Measurements from ENCODE around the gene ICAM1.

Gene ICAM1

DNA sequence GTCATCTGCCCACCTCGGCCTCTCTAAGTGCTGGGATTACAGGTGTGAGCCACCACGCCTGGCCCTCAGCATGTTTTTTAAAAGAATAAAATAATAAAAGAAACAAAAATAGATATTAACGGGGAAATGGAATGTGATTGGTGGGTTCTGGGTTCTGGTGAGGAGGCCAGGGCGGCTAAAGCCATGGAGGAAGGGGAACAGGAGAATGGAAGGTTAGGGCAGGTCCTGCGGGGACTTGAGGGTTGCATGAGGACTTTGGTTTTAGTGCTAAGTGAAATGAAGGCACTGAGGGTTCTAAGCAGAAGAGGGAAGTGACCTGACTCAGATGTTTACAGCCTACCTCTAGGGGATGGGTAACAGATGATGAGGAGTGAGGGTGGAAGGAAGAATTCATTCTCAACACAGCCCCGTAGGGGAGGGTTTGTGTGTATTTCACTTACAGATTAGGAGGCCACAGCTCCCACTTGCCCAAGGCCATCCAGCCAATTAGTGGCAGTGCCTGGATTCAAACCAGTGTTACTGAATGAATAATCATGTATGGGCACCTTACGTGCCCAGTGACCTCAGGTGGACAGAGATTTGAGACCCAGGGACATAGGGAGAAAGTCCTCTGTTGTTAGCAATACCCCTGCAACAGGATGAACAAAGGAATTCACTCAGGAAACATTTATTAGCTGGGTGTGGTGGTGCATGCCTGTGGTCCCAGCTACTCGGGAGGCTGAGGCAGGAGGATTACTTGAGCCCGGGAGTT, 25.6 kb upstream of the ICAM1 start:
- no peaks in the 10 kb centered on the region for H3K36me3 ChIP-seq (ENCODE audit: insufficient read depth, low read depth, low read length)

DNA sequence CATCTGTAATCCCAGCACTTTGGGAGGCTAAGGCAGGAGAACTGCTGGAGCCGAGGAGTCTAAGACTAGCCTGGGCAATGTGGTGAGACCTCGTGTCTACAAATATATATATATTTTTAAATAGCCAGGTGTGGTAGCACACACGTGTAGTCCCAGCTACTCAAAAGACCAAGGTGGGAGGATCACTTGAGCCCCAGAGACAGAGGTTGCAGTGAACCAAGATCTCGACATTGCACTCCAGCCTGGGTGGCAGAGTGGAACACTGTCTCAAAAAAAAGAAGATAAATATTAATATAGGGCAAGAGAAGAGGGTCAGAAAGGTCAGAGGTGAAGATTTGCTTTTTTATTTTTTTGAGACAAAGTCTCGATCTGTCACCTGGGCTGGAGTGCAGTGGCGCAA, 24.4 kb upstream of the ICAM1 start:
- no peaks in the 10 kb centered on the region for H3K27me3 ChIP-seq (ENCODE audit: insufficient read depth, low read length)
- no peak overlapping the region for H3K4me3 ChIP-seq (ENCODE audit: low read length)
- H3K4me1 ChIP-seq (ENCODE audit: insufficient read depth, low read length): no peaks in the 10 kb centered on the region
- H3K36me3 ChIP-seq (ENCODE audit: insufficient read depth, low read depth, low read length): no peaks in the 10 kb centered on the region
- no peak overlapping the region for H3K9ac ChIP-seq (ENCODE audit: low read depth, low read length)
- no peak overlapping the region for H3K27ac ChIP-seq (ENCODE audit: low read length)
- no peaks in the 10 kb centered on the region for H3K9me3 ChIP-seq (ENCODE audit: insufficient read depth, low read depth, low read length)

More for the DNA sequence above, 25.6 kb upstream of the ICAM1 start:
- Histone ChIP-seq H3K9ac (ENCODE audit: low read depth, low read length) (no peak overlapping the region), H3K9me3 (ENCODE audit: insufficient read depth, low read depth, low read length) (no peaks in the 10 kb centered on the region), H3K27ac (ENCODE audit: low read length) (no peak overlapping the region), H3K4me3 (ENCODE audit: low read length) (no peak overlapping the region), H3K4me1 (ENCODE audit: insufficient read depth, low read length) (no peaks in the 10 kb centered on the region), H3K27me3 (ENCODE audit: insufficient read depth, low read length) (no peaks in the 10 kb centered on the region)

DNA sequence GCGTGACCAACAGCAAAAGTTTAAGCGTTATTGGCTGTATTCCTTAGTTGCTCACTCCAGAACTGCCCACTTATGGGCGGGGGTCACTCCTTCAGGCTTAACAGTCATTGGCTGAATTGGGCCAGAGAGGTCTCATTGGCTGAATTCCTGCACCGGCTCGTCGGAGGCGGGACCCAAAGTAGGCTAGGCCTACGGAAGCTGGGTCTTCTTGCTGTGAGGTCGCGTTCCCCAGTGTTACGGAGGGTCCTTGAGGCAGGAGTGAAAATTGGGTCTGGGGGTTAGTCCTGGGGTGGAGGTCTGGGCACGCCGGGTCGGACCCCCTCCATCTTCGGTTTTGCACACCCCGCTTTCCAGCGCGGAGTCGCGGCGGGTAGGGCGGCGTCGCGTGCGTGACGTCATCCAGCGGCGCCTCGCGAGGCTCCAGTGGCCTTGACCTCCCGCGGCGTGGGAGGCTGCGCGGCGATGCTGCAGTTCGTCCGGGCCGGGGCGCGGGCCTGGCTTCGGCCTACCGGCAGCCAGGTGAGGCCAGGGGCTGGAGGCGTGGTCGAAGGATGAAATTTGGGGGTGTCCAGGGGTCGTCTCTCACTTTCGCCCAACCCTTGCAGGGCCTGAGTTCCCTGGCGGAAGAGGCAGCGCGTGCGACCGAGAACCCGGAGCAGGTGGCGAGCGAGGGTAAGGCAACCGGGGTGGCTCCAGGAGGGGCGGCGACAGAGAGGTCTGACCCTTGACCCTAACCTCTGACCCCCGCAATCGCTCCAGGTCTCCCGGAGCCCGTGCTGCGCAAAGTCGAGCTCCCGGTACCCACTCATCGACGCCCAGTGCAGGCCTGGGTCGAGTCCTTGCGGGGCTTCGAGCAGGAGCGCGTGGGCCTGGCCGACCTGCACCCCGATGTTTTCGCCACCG, 18.9 kb upstream of the ICAM1 start, which contains the start of gene MRPL4:
Gene MRPL4 (plus strand): TSS at position 423 of the 903 bp plus-strand sequence. CDS start 40 bp downstream, at position 463.
- H3K4me3 ChIP-seq (ENCODE audit: low read length): peak within 1 kb of the TSS; percentile 100
- no peaks in the 10 kb centered on the region; the same call in 1 of the 2 replicates for H3K4me1 ChIP-seq (ENCODE audit: insufficient read depth, low read length)
- H3K9ac ChIP-seq (ENCODE audit: low read depth, low read length): peak within 1 kb of the TSS; percentile 96
- H3K27ac ChIP-seq (ENCODE audit: low read length): peak within 1 kb of the TSS; percentile 78
- H3K36me3 ChIP-seq (ENCODE audit: insufficient read depth, low read depth, low read length): peaks cover 27% of the 10 kb centered on the region
- H3K27me3 ChIP-seq (ENCODE audit: insufficient read depth, low read length): no peaks in the 10 kb centered on the region
- H3K9me3 ChIP-seq (ENCODE audit: insufficient read depth, low read depth, low read length): no peaks in the 10 kb centered on the region

DNA sequence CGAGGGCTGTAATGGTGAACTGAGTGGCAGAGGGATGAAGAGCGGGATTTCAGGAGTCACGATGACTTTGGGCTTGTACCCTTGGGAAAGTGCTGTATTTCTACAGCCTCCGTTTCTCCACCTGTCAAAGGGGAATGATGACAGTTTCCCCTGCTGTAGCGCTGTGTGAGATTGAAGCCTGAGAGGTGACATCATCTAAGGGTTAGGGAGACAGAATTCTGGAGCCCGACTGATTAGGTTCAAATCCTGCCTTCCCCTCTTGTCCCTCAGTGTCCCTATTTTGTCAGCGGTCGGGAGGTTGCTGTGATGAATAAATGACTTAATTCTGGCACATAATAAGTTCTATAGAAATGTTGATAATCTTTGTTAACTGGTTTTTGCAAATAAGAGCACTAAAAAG, 18.2 kb upstream of the ICAM1 start:
- Histone ChIP-seq H3K9ac (ENCODE audit: low read depth, low read length) (peak overlapping the region; percentile 96; the same call in 1 of the 2 replicates), H3K27ac (ENCODE audit: low read length) (peak overlapping the region; percentile 78), H3K27me3 (ENCODE audit: insufficient read depth, low read length) (no peaks in the 10 kb centered on the region), H3K9me3 (ENCODE audit: insufficient read depth, low read depth, low read length) (no peaks in the 10 kb centered on the region), H3K36me3 (ENCODE audit: insufficient read depth, low read depth, low read length) (peaks cover 34% of the 10 kb centered on the region), H3K4me1 (ENCODE audit: insufficient read depth, low read length) (no peaks in the 10 kb centered on the region; the same call in 1 of the 2 replicates), H3K4me3 (ENCODE audit: low read length) (peak overlapping the region; percentile 100)

DNA sequence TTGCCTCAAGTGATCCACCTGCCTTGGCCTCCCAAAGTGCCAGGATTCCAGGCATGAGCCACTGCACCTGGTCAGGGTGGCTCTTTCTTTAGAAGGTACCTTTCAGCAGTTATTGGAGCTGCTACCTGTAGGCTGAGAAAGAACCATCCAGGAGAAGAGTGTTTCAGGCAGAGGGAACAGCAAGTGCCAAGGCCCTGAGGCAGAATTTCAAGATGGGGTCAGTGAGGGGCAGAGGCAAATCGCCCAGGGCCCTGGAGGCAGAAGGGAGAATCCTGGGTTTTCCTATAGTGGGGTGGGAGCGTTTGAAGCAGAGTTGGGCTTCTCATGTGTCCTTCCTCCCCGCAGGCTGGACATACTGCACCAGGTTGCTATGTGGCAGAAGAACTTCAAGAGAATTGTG, 16.7 kb upstream of the ICAM1 start:
- H3K4me1 ChIP-seq (ENCODE audit: insufficient read depth, low read length): no peaks in the 10 kb centered on the region; the same call in 1 of the 2 replicates
- no peak overlapping the region for H3K9ac ChIP-seq (ENCODE audit: low read depth, low read length)
- no peaks in the 10 kb centered on the region for H3K9me3 ChIP-seq (ENCODE audit: insufficient read depth, low read depth, low read length)
- peaks cover 45% of the 10 kb centered on the region for H3K36me3 ChIP-seq (ENCODE audit: insufficient read depth, low read depth, low read length)
- no peaks in the 10 kb centered on the region for H3K27me3 ChIP-seq (ENCODE audit: insufficient read depth, low read length)
- H3K27ac ChIP-seq (ENCODE audit: low read length): no peak overlapping the region
- no peak overlapping the region for H3K4me3 ChIP-seq (ENCODE audit: low read length)

DNA sequence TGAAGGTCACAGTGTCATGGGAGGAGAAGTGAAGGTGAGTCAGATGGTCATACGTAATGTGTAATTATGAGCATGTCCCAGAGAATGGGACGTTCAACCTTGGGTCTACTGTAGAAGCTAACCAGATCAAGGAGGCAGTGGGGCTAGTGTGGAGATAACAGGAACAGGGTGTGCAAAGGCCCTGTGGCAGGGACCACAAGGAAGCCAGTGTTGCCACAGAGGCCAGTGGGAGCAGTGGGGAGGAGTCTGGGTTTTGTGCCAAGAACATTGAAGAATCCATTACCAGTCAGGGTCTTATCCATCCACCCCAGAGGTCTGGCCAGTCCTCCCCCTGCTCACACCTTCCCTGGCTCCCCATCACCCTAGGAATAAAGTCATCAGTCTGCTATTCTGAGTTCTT, 15.6 kb upstream of the ICAM1 start:
- no peaks in the 10 kb centered on the region for H3K27me3 ChIP-seq (ENCODE audit: insufficient read depth, low read length)
- H3K27ac ChIP-seq (ENCODE audit: low read length): no peak overlapping the region
- H3K36me3 ChIP-seq (ENCODE audit: insufficient read depth, low read depth, low read length): peaks cover 45% of the 10 kb centered on the region
- H3K4me3 ChIP-seq (ENCODE audit: low read length): no peak overlapping the region
- no peak overlapping the region for H3K9ac ChIP-seq (ENCODE audit: low read depth, low read length)
- no peaks in the 10 kb centered on the region for H3K9me3 ChIP-seq (ENCODE audit: insufficient read depth, low read depth, low read length)
- no peaks in the 10 kb centered on the region; the same call in 1 of the 2 replicates for H3K4me1 ChIP-seq (ENCODE audit: insufficient read depth, low read length)

DNA sequence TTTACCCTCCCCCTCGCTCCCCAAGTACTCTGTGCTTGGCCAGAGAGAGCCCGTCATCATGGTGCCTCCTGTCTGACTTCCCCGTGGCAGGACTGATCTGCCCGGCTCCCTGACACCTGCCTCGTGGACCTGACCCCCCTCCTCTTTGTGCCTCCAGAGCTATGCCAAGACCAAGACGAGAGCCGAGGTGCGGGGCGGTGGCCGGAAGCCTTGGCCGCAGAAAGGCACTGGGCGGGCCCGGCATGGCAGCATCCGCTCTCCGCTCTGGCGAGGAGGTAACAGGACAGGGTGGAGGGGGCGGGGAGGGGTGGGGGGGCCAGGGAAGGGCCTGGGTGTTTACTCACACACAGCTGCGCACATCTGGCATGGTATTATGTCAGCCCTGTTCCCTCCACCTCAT, 14.4 kb upstream of the ICAM1 start:
- Histone ChIP-seq H3K9me3 (ENCODE audit: insufficient read depth, low read depth, low read length) (no peaks in the 10 kb centered on the region), H3K36me3 (ENCODE audit: insufficient read depth, low read depth, low read length) (peaks cover 45% of the 10 kb centered on the region), H3K4me3 (ENCODE audit: low read length) (no peak overlapping the region), H3K4me1 (ENCODE audit: insufficient read depth, low read length) (no peaks in the 10 kb centered on the region; the same call in 1 of the 2 replicates), H3K27ac (ENCODE audit: low read length) (no peak overlapping the region), H3K27me3 (ENCODE audit: insufficient read depth, low read length) (no peaks in the 10 kb centered on the region), H3K9ac (ENCODE audit: low read depth, low read length) (no peak overlapping the region)

DNA sequence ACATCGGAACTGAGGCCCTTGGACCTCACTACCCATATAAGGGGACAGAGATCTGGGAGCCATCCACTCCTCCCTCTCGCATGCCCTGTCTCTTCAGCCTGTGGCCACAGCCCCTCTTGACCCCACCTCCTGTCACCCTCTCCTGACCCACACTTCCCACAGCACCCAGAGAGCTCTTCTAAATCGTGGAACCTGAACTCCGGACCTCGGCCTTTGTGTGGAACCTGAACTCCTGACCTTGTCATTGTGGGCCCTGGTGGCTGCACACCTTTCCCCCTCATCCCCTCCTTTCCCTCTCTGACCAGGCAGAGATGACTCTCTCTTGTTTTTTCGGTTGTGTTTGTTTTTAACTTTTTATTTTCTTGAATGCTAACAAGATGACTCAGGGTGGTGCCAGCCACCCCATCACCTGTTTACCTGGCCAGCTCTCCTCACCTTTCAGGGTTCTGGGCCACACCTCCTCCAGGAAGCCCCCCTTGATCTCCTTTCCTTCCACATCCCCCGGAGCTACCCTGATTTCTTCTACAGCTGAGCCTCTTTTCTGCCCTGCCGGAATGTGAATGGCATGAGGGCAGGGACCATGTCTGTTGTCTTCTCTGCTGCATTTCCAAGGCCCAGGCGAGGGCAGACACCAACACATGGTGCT, 13.8 kb upstream of the ICAM1 start:
- no peaks in the 10 kb centered on the region for H3K9me3 ChIP-seq (ENCODE audit: insufficient read depth, low read depth, low read length)
- H3K9ac ChIP-seq (ENCODE audit: low read depth, low read length): no peak overlapping the region
- H3K27me3 ChIP-seq (ENCODE audit: insufficient read depth, low read length): no peaks in the 10 kb centered on the region
- H3K27ac ChIP-seq (ENCODE audit: low read length): no peak overlapping the region
- peaks cover 45% of the 10 kb centered on the region for H3K36me3 ChIP-seq (ENCODE audit: insufficient read depth, low read depth, low read length)
- H3K4me3 ChIP-seq (ENCODE audit: low read length): no peak overlapping the region
- no peaks in the 10 kb centered on the region; the same call in 1 of the 2 replicates for H3K4me1 ChIP-seq (ENCODE audit: insufficient read depth, low read length)

DNA sequence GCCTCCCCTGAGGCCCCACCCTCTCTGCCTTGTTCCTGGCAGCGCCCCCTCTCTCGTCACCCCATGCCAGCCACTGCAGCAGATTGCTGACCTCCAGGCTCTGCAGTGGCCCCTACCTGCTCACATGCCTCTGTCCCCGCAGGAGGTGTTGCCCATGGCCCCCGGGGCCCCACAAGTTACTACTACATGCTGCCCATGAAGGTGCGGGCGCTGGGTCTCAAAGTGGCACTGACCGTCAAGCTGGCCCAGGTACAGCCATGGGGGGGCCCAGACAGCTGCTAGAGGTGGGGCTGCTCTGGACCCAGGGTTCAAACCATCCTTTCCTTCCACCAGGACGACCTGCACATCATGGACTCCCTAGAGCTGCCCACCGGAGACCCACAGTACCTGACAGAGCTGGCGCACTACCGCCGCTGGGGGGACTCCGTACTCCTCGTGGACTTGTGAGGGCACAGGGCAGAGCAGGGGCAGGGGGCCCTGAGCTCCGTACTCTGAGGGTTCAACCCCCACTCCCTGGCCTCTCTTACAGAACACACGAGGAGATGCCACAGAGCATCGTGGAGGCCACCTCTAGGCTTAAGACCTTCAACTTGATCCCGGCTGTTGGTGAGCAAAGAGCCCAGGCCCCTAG, 12.7 kb upstream of the ICAM1 start:
- H3K27ac ChIP-seq (ENCODE audit: low read length): no peak overlapping the region
- no peaks in the 10 kb centered on the region for H3K4me1 ChIP-seq (ENCODE audit: insufficient read depth, low read length)
- H3K9ac ChIP-seq (ENCODE audit: low read depth, low read length): no peak overlapping the region
- no peaks in the 10 kb centered on the region for H3K27me3 ChIP-seq (ENCODE audit: insufficient read depth, low read length)
- peaks cover 45% of the 10 kb centered on the region for H3K36me3 ChIP-seq (ENCODE audit: insufficient read depth, low read depth, low read length)
- H3K4me3 ChIP-seq (ENCODE audit: low read length): no peak overlapping the region
- no peaks in the 10 kb centered on the region for H3K9me3 ChIP-seq (ENCODE audit: insufficient read depth, low read depth, low read length)

DNA sequence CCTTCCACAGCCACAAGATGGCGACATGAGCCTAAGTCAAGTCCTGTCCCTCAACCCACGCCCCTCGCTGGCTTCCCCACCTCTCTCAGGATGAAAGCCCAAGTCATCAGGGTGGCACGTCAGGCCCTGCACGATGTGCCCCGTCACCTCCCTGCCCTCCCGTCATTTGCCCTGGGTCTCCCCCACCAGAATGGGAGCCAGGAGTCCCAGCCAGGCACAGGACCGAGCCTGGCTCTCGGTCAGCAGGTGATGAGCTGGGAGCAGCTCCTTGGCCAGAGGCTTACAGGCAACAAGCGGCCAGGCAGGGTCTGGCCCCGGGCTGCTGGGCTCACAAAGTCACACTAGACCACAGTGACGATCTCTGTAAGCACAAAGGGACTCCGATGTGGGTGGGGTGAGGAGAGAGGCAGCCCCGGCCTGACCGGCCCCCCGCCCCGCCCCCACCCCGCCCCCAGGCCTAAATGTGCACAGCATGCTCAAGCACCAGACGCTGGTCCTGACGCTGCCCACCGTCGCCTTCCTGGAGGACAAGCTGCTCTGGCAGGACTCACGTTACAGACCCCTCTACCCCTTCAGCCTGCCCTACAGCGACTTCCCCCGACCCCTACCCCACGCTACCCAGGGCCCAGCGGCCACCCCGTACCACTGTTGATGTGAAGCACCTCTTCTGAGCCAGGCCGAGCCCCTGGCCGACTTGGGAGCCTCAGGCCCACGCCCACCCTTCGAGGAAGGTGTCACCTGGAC, 11.6 kb upstream of the ICAM1 start:
- no peaks in the 10 kb centered on the region for H3K4me1 ChIP-seq (ENCODE audit: insufficient read depth, low read length)
- no peak overlapping the region for H3K9ac ChIP-seq (ENCODE audit: low read depth, low read length)
- no peaks in the 10 kb centered on the region for H3K27me3 ChIP-seq (ENCODE audit: insufficient read depth, low read length)
- no peak overlapping the region for H3K27ac ChIP-seq (ENCODE audit: low read length)
- peaks cover 35% of the 10 kb centered on the region for H3K36me3 ChIP-seq (ENCODE audit: insufficient read depth, low read depth, low read length)
- no peaks in the 10 kb centered on the region for H3K9me3 ChIP-seq (ENCODE audit: insufficient read depth, low read depth, low read length)
- no peak overlapping the region for H3K4me3 ChIP-seq (ENCODE audit: low read length)

All from iPS-20b (cell line).